Dorsolateral prefrontal cortex (tissue), 118 donors: ENCODE measurements around the gene ISLR. TPM values are rescaled to one million over a fixed set of nuclear protein-coding genes. Genes with fewer than 3 reads are reported as not detected.

Source experiments
- total RNA-seq, 120 experiments: library from RNA; stranded (reverse); gene quantifications; one replicate each; pipeline versions ENCODE4 v1.2.3 to v1.2.4, GENCODE V29; 2022

The ISLR gene
- total RNA-seq, 120 experiments from 2014 or later = 7.1 to 44.8 (median 21.5) TPM

Other genes with a start within 250 kb of the ISLR start
- gene LOXL1, start 247.2 kb upstream of the ISLR start, total RNA-seq = 1 to 10 TPM in 107 of 120 experiments, under 1 TPM in 12, not detected in 1; 0.48 to 6.3 (median 2.0) TPM
- 10 to 100 TPM; 37.5 to 82.8 (median 57.6) TPM for gene STOML1, start 181.4 kb upstream of the ISLR start, total RNA-seq
- gene PML, start 179.0 kb upstream of the ISLR start, total RNA-seq = 10 to 100 TPM; 19.9 to 58.9 (median 30.2) TPM
- gene GOLGA6A, start 91.2 kb upstream of the ISLR start, total RNA-seq = 1 to 10 TPM in 48 of 120 experiments, under 1 TPM in 51, not detected in 21; 0.18 to 3.7 (median 0.98) TPM
- gene ISLR2, start 43.1 kb upstream of the ISLR start, total RNA-seq = 10 to 100 TPM; 11.3 to 60.5 (median 32.2) TPM
- 1 to 10 TPM in 32 of 120 experiments, under 1 TPM in 48, not detected in 40; 0.19 to 3.2 (median 0.83) TPM for gene STRA6, start 29.1 kb downstream of the ISLR start, total RNA-seq
- gene CCDC33, start 62.6 kb downstream of the ISLR start, total RNA-seq = 1 to 10 TPM in 2 of 120 experiments, under 1 TPM in 16, not detected in 102; 0.14 to 2.0 (median 0.36) TPM
- gene CYP11A1, start 193.9 kb downstream of the ISLR start, total RNA-seq = 1 to 10 TPM in 106 of 120 experiments, under 1 TPM in 14; 0.37 to 5.5 (median 2.0) TPM